Liver (tissue), 3 donors: ENCODE data around the gene TAGLN2.

Experiments used
- CTCF ChIP-seq: fragments of 150-350 bp; IDR thresholded peaks from 2 replicates; pipeline ENCODE4 v1.5.1; 2017; ENCODE audit warnings: improper control_type of control experiment, low read depth, low read length; ENCODE audit not compliant: missing input control
- EGR1 ChIP-seq, 2 donors: IDR thresholded peaks; 2 replicates each; pipeline ENCODE4 v1.6.1; 2016 to 2018; ENCODE audit warnings: antibody characterized with exemption in 2 of 2, low read depth in 2 of 2
- FOXA1 ChIP-seq: IDR thresholded peaks from 2 replicates; pipeline ENCODE4 v1.6.1; 2016; ENCODE audit warnings: antibody characterized with exemption
- FOXA2 ChIP-seq: IDR thresholded peaks from 2 replicates; pipeline ENCODE4 v1.6.1; 2016; ENCODE audit warnings: antibody characterized with exemption
- GABPA ChIP-seq, 2 donors: IDR thresholded peaks in 1 of 2; conservative IDR thresholded peaks in 1 of 2; 2 replicates each; pipeline ENCODE4 v1.6.1; 2016; ENCODE audit warnings: antibody characterized with exemption in 2 of 2, mild to moderate bottlenecking in 1 of 2, moderate library complexity in 1 of 2
- HNF4G ChIP-seq: IDR thresholded peaks from 2 replicates; pipeline ENCODE4 v1.6.1; 2016; ENCODE audit warnings: antibody characterized with exemption
- JUND ChIP-seq, 2 donors: IDR thresholded peaks; 2 replicates each; pipeline ENCODE4 v1.6.1; 2016; ENCODE audit warnings: antibody characterized with exemption in 2 of 2
- MAX ChIP-seq: IDR thresholded peaks from 2 replicates; pipeline ENCODE4 v1.6.1; 2016; ENCODE audit warnings: antibody characterized with exemption
- RAD21 ChIP-seq, 2 donors: IDR thresholded peaks; 2 replicates each; pipeline ENCODE4 v1.6.1; 2016; ENCODE audit warnings: antibody characterized with exemption in 2 of 2, mild to moderate bottlenecking in 2 of 2
- REST ChIP-seq: IDR thresholded peaks from 2 replicates; pipeline ENCODE4 v1.6.1; 2016; ENCODE audit warnings: antibody characterized with exemption, mild to moderate bottlenecking
- SP1 ChIP-seq: IDR thresholded peaks from 2 replicates; pipeline ENCODE4 v1.6.1; 2018; ENCODE audit warnings: antibody characterized with exemption, mild to moderate bottlenecking
- TAF1 ChIP-seq: conservative IDR thresholded peaks from 2 replicates; pipeline ENCODE4 v1.6.1; 2016; ENCODE audit warnings: antibody characterized with exemption, mild to moderate bottlenecking
- YY1 ChIP-seq: IDR thresholded peaks from 2 replicates; pipeline ENCODE4 v1.6.1; 2016; ENCODE audit warnings: antibody characterized with exemption, mild to moderate bottlenecking
- ZBTB33 ChIP-seq: IDR thresholded peaks from 2 replicates; pipeline ENCODE4 v1.6.1; 2016; ENCODE audit warnings: antibody characterized with exemption
- donor health status: healthy.
- donor health status: healthy.

GRCh38 chr1:159911326-159912070, 13.8 kb downstream of the TAGLN2 start:
- TF ChIP-seq CTCF = no peak
- no peak for TF ChIP-seq GABPA (IDR thresholded peaks at IDR 0.05 in 1 of 2, conservative IDR thresholded peaks at IDR 0.05 in 1 of 2)
- no peak for TF ChIP-seq MAX
- TF ChIP-seq FOXA1 = no peak
- TF ChIP-seq YY1 = no peak
- TF ChIP-seq RAD21 (IDR thresholded peaks at IDR 0.05) = no peak
- no peak for TF ChIP-seq EGR1 (IDR thresholded peaks at IDR 0.05; ENCODE audit: low read depth in 2 of 2)
- TF ChIP-seq SP1 = no peak
- no peak for TF ChIP-seq JUND (IDR thresholded peaks at IDR 0.05)
- TF ChIP-seq TAF1 = no peak
- no peak for TF ChIP-seq REST
- no peak for TF ChIP-seq FOXA2
- TF ChIP-seq ZBTB33 = no peak
- no peak for TF ChIP-seq HNF4G
